Measurements from ENCODE around the gene DUSP18. TPM values are rescaled to one million over a fixed set of nuclear protein-coding genes. Genes with fewer than 3 reads are reported as not detected.

DUSP18 gene
- total and polyA plus RNA-seq, 2 of the 4 experiments (the other 2 are of a cell fraction): 14.9 TPM

- CTCF ChIA-PET: no interaction called here
- no peak for DNase-seq
Observed at GRCh38 chr22:30665266-30665665, 2.4 kb downstream of the DUSP18 start.

More at GRCh38 chr22:30665266-30665665, 2.4 kb downstream of the DUSP18 start:
- Histone ChIP-seq H3K4ac (ENCODE audit: low read depth, low read length) (no peak overlapping the region), H4K91ac (ENCODE audit: insufficient read depth, low read depth, low read length) (no peak overlapping the region), H3K4me1 (ENCODE audit: control insufficient read depth, insufficient read depth, low read length) (no peaks in the 10 kb centered on the region), H2AK5ac (ENCODE audit: low read depth, low read length) (no peak overlapping the region), H3K27me3 (ENCODE audit: control insufficient read depth, insufficient read depth, low read length) (no peaks in the 10 kb centered on the region), H3K4me3 (ENCODE audit: insufficient read depth, low read depth, low read length) (no peak overlapping the region), H3K36me3 (ENCODE audit: control insufficient read depth, insufficient read depth, low read length) (peaks cover 10% of the 10 kb centered on the region; the same call in 1 of the 2 replicates), H3K14ac (replicated peaks; ENCODE audit: low read depth, low read length) (no peak overlapping the region), H3K18ac (ENCODE audit: low read depth, low read length) (no peak overlapping the region), H2BK120ac (ENCODE audit: low read depth, low read length) (no peak overlapping the region), H3K4me2 (ENCODE audit: low read depth, low read length) (no peak overlapping the region), H2AFZ (replicated peaks; ENCODE audit: low read length, poor library complexity) (no peak overlapping the region), H3K9ac (ENCODE audit: low read depth, low read length) (no peak overlapping the region), H2BK15ac (ENCODE audit: low read depth, low read length) (no peak overlapping the region), H4K20me1 (ENCODE audit: insufficient read depth, low read length) (no peaks in the 10 kb centered on the region), H3K9me1 (ENCODE audit: insufficient read depth, low read length) (peaks cover 3% of the 10 kb centered on the region; the same call in 1 of the 2 replicates), H3K56ac (ENCODE audit: extremely low read depth, insufficient read depth, low read length) (no peak overlapping the region), H2AK9ac (replicated peaks; ENCODE audit: low read depth, low read length, poor library complexity) (no peak overlapping the region), H2BK20ac (ENCODE audit: low read depth, low read length) (no peak overlapping the region), H3K23ac (ENCODE audit: low read depth, low read length) (no peak overlapping the region), H4K8ac (ENCODE audit: low read depth in 2 of 2, low read length in 2 of 2) (no peak overlapping the region), H4K5ac (ENCODE audit: low read depth, low read length) (no peak overlapping the region), H3K9me3 (ENCODE audit: control insufficient read depth, insufficient read depth, low read length) (no peaks in the 10 kb centered on the region), H2BK5ac (ENCODE audit: low read depth, low read length, poor library complexity, severe bottlenecking) (no peak overlapping the region), H3K79me1 (ENCODE audit: low read depth in 1 of 2, low read length in 2 of 2) (peaks cover 0 to 15% of the 10 kb centered on the region in 2 experiments; a peak in 1 of 4 replicates), H3K27ac (ENCODE audit: insufficient read depth, low read length) (no peak overlapping the region)
- POLR2A ChIA-PET (ENCODE audit: unreplicated experiment): no interaction called here
- no TSS peak for BruUV-seq (replicated peaks)
- no peak for TF ChIP-seq CHD1 (IDR thresholded peaks at IDR 0.05; ENCODE audit: low read depth, low read length)
- dilution Hi-C loops (cut with HindIII; ENCODE audit: low sequenced_read_pairs, unreplicated experiment) (no loop called here), in situ Hi-C loops (cut with MboI; ENCODE audit: low sequenced_read_pairs) (no loop called here), intact Hi-C loops (cut with micrococcal nuclease) (no loop called here)
- no CpG with 5 or more reads among the region's 2 CpGs for WGBS, 2 experiments (ENCODE audit: extremely low coverage in 2 of 2, insufficient read length in 1 of 2)
- no peak for ATAC-seq (ENCODE audit: low read depth)
